IMR-90 (cell line): ENCODE data around the gene C10orf90. TPM values are rescaled to one million over a fixed set of nuclear protein-coding genes. Genes with fewer than 3 reads are reported as not detected.

Experiments used
- ATAC-seq: fragments of 200-7000 bp; cut with Tn5 transposase; 2 replicates; pipeline ENCODE4 v1.9.1; 2020; ENCODE audit warnings: low read depth, mild to moderate bottlenecking, moderate library complexity
- BruUV-seq: library from RNA; stranded (reverse); fragments of 400-500 nt; replicated peaks from 2 replicates; lab custom pipeline; 2021; lab: Mats Ljungman, UMichigan
- CTCF ChIA-PET: fragments of 300-600 bp; formaldehyde crosslinking; extraction: SDS; loops from one replicate; lab custom pipeline; 2021; ENCODE audit warnings: antibody characterized with exemption; lab: Yijun Ruan, JAX
- POLR2A ChIA-PET: fragments of 300-600 bp; sonication (Branson Sonifier 250); formaldehyde crosslinking; loops from one replicate; lab custom pipeline; 2022; ENCODE audit warnings: antibody characterized with exemption; ENCODE audit not compliant: unreplicated experiment; lab: Charles Lee
- DNase-seq: peaks from one replicate; pipeline ENCODE4 v3.0.0; 2013
- H2AFZ ChIP-seq: replicated peaks from 2 replicates; pipeline ENCODE3; 2013; ENCODE audit warnings: low read length, mild to moderate bottlenecking; ENCODE audit not compliant: poor library complexity
- H2AK5ac ChIP-seq: 2 replicates; pipeline ENCODE4 v1.6.1; 2013; ENCODE audit warnings: low read depth, low read length, inconsistent platforms
- H2AK9ac ChIP-seq: replicated peaks from 2 replicates; pipeline ENCODE3; 2013; ENCODE audit warnings: mild to moderate bottlenecking, low read depth, low read length, moderate library complexity; ENCODE audit not compliant: poor library complexity
- H2BK120ac ChIP-seq: 2 replicates; pipeline ENCODE4 v1.6.1; 2013; ENCODE audit warnings: low read depth, low read length, inconsistent platforms
- H2BK15ac ChIP-seq: 3 replicates; pipeline ENCODE4 v1.6.1; 2013; ENCODE audit warnings: low read depth, low read length, inconsistent platforms
- H2BK20ac ChIP-seq: 2 replicates; pipeline ENCODE4 v1.6.1; 2013; ENCODE audit warnings: low read depth, mild to moderate bottlenecking, inconsistent platforms, low read length, moderate library complexity
- H2BK5ac ChIP-seq: 2 replicates; pipeline ENCODE4 v1.6.1; 2013; ENCODE audit warnings: mild to moderate bottlenecking, low read depth, low read length, inconsistent platforms; ENCODE audit not compliant: poor library complexity, severe bottlenecking
- H3K14ac ChIP-seq: replicated peaks from 2 replicates; pipeline ENCODE4 v1.6.1; 2013; ENCODE audit warnings: low read depth, low read length, inconsistent platforms
- H3K18ac ChIP-seq: 2 replicates; pipeline ENCODE4 v1.6.1; 2013; ENCODE audit warnings: low read depth, low read length, control low read depth
- H3K23ac ChIP-seq: 2 replicates; pipeline ENCODE4 v1.6.1; 2013; ENCODE audit warnings: low read depth, low read length, inconsistent platforms
- H3K27ac ChIP-seq: 2 replicates; pipeline ENCODE4 v1.5.1; 2013; ENCODE audit warnings: mild to moderate bottlenecking, control low read depth, low read length; ENCODE audit not compliant: insufficient read depth
- H3K27me3 ChIP-seq: 2 replicates; pipeline ENCODE4 v1.6.1; 2013; ENCODE audit warnings: low read length; ENCODE audit not compliant: control insufficient read depth, insufficient read depth
- H3K36me3 ChIP-seq: 2 replicates; pipeline ENCODE4 v1.6.1; 2013; ENCODE audit warnings: low read length, mixed read lengths; ENCODE audit not compliant: control insufficient read depth, insufficient read depth
- H3K4ac ChIP-seq: 2 replicates; pipeline ENCODE4 v1.6.1; 2013; ENCODE audit warnings: low read depth, low read length, inconsistent platforms
- H3K4me1 ChIP-seq: 2 replicates; pipeline ENCODE4 v1.6.1; 2013; ENCODE audit warnings: low read length, mixed read lengths; ENCODE audit not compliant: control insufficient read depth, insufficient read depth
- H3K4me2 ChIP-seq: 2 replicates; pipeline ENCODE4 v1.6.1; 2013; ENCODE audit warnings: low read depth, mild to moderate bottlenecking, control low read depth, low read length, moderate library complexity
- H3K4me3 ChIP-seq: 2 replicates; pipeline ENCODE4 v1.5.1; 2013; ENCODE audit warnings: low read depth, mild to moderate bottlenecking, control low read depth, low read length, moderate library complexity; ENCODE audit not compliant: insufficient read depth
- H3K56ac ChIP-seq: 2 replicates; pipeline ENCODE4 v1.6.1; 2013; ENCODE audit warnings: low read length, inconsistent platforms; ENCODE audit not compliant: insufficient read depth; ENCODE audit errors: extremely low read depth
- H3K79me1 ChIP-seq, 2 experiments: 2 replicates each; pipeline ENCODE4 v1.6.1; 2013; ENCODE audit warnings: low read length in 2 of 2, inconsistent platforms in 1 of 2, low read depth in 1 of 2
- H3K9ac ChIP-seq: 2 replicates; pipeline ENCODE4 v1.6.1; 2013; ENCODE audit warnings: low read depth, low read length, control low read depth
- H3K9me1 ChIP-seq: 2 replicates; pipeline ENCODE4 v1.6.1; 2013; ENCODE audit warnings: low read length, inconsistent platforms; ENCODE audit not compliant: insufficient read depth
- H3K9me3 ChIP-seq: 2 replicates; pipeline ENCODE4 v1.6.1; 2013; ENCODE audit warnings: low read length; ENCODE audit not compliant: control insufficient read depth, insufficient read depth
- H4K20me1 ChIP-seq: 2 replicates; pipeline ENCODE4 v1.6.1; 2013; ENCODE audit warnings: low read length, inconsistent platforms; ENCODE audit not compliant: insufficient read depth
- H4K5ac ChIP-seq: 2 replicates; pipeline ENCODE4 v1.6.1; 2013; ENCODE audit warnings: mild to moderate bottlenecking, low read depth, low read length, control low read depth
- H4K8ac ChIP-seq, 2 experiments: 2 replicates each; pipeline ENCODE4 v1.6.1; 2013; ENCODE audit warnings: low read depth in 2 of 2, low read length in 2 of 2, control low read depth in 1 of 2, inconsistent platforms in 1 of 2
- H4K91ac ChIP-seq: 2 replicates; pipeline ENCODE4 v1.6.1; 2013; ENCODE audit warnings: low read depth, low read length, inconsistent platforms; ENCODE audit not compliant: insufficient read depth
- BHLHE40 ChIP-seq: fragments of 150-350 bp; IDR thresholded peaks from 2 replicates; pipeline ENCODE4 v1.6.1; 2016; ENCODE audit warnings: mild to moderate bottlenecking, low read depth, low read length
- CEBPB ChIP-seq: IDR thresholded peaks from 2 replicates; pipeline ENCODE4 v1.6.1; 2012; ENCODE audit warnings: low read depth, low read length, improper control_type of control experiment
- MXI1 ChIP-seq: IDR thresholded peaks from 2 replicates; pipeline ENCODE4 v1.6.1; 2012; ENCODE audit warnings: low read depth, mild to moderate bottlenecking, low read length, moderate library complexity, borderline replicate concordance
- NFE2L2 ChIP-seq: fragments of 150-350 bp; IDR thresholded peaks from 2 replicates; pipeline ENCODE4 v1.6.1; 2016; ENCODE audit warnings: low read depth, mild to moderate bottlenecking, low read length
- RCOR1 ChIP-seq: IDR thresholded peaks from 2 replicates; pipeline ENCODE4 v1.6.1; 2012; ENCODE audit warnings: mild to moderate bottlenecking, low read length, improper control_type of control experiment; ENCODE audit not compliant: insufficient replicate concordance
- WGBS, 2 experiments: methylation state at CpG; one replicate each; pipeline versions ENCODE4 v1.1.5 to v1.1.7; 2013; ENCODE audit warnings: missing lambda C conversion rate in 2 of 2; ENCODE audit not compliant: insufficient read length in 1 of 2; ENCODE audit errors: extremely low coverage in 2 of 2; 5-methylcytosine and 5-hydroxymethylcytosine counted together
- dilution Hi-C: fragments of 300-500 bp; cut with HindIII; formaldehyde crosslinking; loops from one replicate; pipeline ENCODE4 v1.14.3; 2018; ENCODE audit warnings: low sequenced_read_pairs; ENCODE audit not compliant: unreplicated experiment
- in situ Hi-C: fragments of 300-500 bp; cut with MboI; formaldehyde crosslinking; loops from 3 replicates; pipeline ENCODE4 v1.14.3; 2019; ENCODE audit warnings: low sequenced_read_pairs, inconsistent platforms, mixed read lengths
- intact Hi-C: fragments of 100-400 bp; cut with micrococcal nuclease; formaldehyde crosslinking; loops from 2 replicates; pipeline ENCODE4 v1.10.0; 2022
- polyA plus RNA-seq, 3 experiments: library from polyadenylated mRNA; depleted of rRNA; stranded (reverse); fragments of >200 nt; gene quantifications; 2 replicates each; pipeline ENCODE4 v1.2.3, GENCODE V29; 2012; ENCODE audit warnings: low replicate concordance in 1 of 3
- total RNA-seq: library from RNA; depleted of rRNA; stranded (reverse); fragments of >200 nt; gene quantifications from 2 replicates; pipeline ENCODE4 v1.2.3, GENCODE V29; 2012
- TF ChIP-seq, protein P1 (sequence below): conservative IDR thresholded peaks from 2 replicates; pipeline ENCODE4 v1.5.1; 2012; ENCODE audit warnings: mild to moderate bottlenecking, low read depth, low read length, improper control_type of control experiment
- TF ChIP-seq, protein P2 (sequence below): fragments of 150-350 bp; IDR thresholded peaks from 2 replicates; pipeline ENCODE4 v1.6.1; 2016; ENCODE audit warnings: low read depth, mild to moderate bottlenecking, low read length, moderate library complexity, borderline replicate concordance
- TF ChIP-seq, protein P3 (sequence below): fragments of 150-350 bp; IDR thresholded peaks from 2 replicates; pipeline ENCODE4 v1.6.1; 2017; ENCODE audit warnings: mild to moderate bottlenecking, antibody characterized with exemption, low read length, low read depth

The C10orf90 gene
- total and polyA plus RNA-seq, 2 of the 4 experiments (the other 2 are of a cell fraction): 0.05 to 0.18 TPM

DNA sequence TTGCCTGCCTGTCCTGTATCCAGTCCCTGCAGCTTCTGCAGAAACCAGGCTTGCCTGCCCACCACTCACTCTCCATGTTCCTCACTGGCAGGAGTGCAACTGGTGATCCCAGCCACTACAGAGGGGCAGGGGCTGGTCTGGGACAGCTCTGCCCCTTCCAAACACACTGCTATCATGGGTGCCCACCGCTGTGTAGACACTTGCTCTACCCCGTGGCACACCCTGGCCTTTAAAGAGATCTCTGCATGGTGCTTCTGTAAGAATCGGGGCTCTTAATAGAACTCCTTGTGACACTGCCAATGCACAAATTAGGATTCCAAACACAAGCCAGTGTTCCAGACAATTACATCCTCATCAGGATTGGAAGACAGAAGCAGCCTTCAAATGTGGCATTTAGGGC lies 41.7 kb downstream of the C10orf90 start:
- H4K8ac ChIP-seq: no peak overlapping the region

More for the DNA sequence above, 41.7 kb downstream of the C10orf90 start:
- Histone ChIP-seq H3K4me1 (no peaks in the 10 kb centered on the region), H3K9ac (no peak overlapping the region), H3K27me3 (peaks cover 1% of the 10 kb centered on the region; the same call in 1 of the 2 replicates), H2BK120ac (no peak overlapping the region), H4K20me1 (no peaks in the 10 kb centered on the region; the same call in 1 of the 2 replicates), H3K14ac (no peak overlapping the region), H3K4me3 (no peak overlapping the region), H3K27ac (no peak overlapping the region), H3K79me1 (no peaks in the 10 kb centered on the region), H3K56ac (no peak overlapping the region), H3K23ac (no peak overlapping the region), H3K18ac (no peak overlapping the region), H3K4me2 (no peak overlapping the region), H2AFZ (no peak overlapping the region), H3K9me1 (no peaks in the 10 kb centered on the region), H2AK9ac (no peak overlapping the region), H3K9me3 (no peaks in the 10 kb centered on the region), H2BK5ac (no peak overlapping the region), H2AK5ac (no peak overlapping the region), H2BK15ac (no peak overlapping the region), H4K5ac (no peak overlapping the region), H3K36me3 (no peaks in the 10 kb centered on the region), H3K4ac (no peak overlapping the region), H2BK20ac (no peak overlapping the region), H4K91ac (no peak overlapping the region)
- dilution Hi-C loops: no loop called here
- DNase-seq (no peak), ATAC-seq (no peak)
- TF ChIP-seq CEBPB: no peak
- TF ChIP-seq BHLHE40: no peak
- TF ChIP-seq, protein P1, sequence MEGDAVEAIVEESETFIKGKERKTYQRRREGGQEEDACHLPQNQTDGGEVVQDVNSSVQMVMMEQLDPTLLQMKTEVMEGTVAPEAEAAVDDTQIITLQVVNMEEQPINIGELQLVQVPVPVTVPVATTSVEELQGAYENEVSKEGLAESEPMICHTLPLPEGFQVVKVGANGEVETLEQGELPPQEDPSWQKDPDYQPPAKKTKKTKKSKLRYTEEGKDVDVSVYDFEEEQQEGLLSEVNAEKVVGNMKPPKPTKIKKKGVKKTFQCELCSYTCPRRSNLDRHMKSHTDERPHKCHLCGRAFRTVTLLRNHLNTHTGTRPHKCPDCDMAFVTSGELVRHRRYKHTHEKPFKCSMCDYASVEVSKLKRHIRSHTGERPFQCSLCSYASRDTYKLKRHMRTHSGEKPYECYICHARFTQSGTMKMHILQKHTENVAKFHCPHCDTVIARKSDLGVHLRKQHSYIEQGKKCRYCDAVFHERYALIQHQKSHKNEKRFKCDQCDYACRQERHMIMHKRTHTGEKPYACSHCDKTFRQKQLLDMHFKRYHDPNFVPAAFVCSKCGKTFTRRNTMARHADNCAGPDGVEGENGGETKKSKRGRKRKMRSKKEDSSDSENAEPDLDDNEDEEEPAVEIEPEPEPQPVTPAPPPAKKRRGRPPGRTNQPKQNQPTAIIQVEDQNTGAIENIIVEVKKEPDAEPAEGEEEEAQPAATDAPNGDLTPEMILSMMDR: no peak
- TF ChIP-seq, protein P2, sequence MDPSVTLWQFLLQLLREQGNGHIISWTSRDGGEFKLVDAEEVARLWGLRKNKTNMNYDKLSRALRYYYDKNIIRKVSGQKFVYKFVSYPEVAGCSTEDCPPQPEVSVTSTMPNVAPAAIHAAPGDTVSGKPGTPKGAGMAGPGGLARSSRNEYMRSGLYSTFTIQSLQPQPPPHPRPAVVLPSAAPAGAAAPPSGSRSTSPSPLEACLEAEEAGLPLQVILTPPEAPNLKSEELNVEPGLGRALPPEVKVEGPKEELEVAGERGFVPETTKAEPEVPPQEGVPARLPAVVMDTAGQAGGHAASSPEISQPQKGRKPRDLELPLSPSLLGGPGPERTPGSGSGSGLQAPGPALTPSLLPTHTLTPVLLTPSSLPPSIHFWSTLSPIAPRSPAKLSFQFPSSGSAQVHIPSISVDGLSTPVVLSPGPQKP: no peak
- no peak for TF ChIP-seq RCOR1
- TF ChIP-seq MXI1: no peak
- no peak for TF ChIP-seq NFE2L2
- TF ChIP-seq, protein P3, sequence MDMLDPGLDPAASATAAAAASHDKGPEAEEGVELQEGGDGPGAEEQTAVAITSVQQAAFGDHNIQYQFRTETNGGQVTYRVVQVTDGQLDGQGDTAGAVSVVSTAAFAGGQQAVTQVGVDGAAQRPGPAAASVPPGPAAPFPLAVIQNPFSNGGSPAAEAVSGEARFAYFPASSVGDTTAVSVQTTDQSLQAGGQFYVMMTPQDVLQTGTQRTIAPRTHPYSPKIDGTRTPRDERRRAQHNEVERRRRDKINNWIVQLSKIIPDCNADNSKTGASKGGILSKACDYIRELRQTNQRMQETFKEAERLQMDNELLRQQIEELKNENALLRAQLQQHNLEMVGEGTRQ: no peak
- CTCF ChIA-PET: no interaction called here
- in situ Hi-C loops: no loop called here
- 34% methylated on average over 3 of the region's 3 CpGs; no CpG with 5 or more reads in 1 of the 2 experiments for WGBS, 2 experiments
- intact Hi-C loops: no loop called here
- POLR2A ChIA-PET: no interaction called here
- BruUV-seq: no TSS peak
